ENCODE results near the gene HEATR9.

HEATR9 gene

GRCh38 chr17:35864853-35865252 lies 3.8 kb downstream of the HEATR9 start:
- no peaks in the 10 kb centered on the region for H3K27me3 ChIP-seq (ENCODE audit: low read length)
- H3K4me2 ChIP-seq (ENCODE audit: low read depth, low read length, poor library complexity, severe bottlenecking): no peak overlapping the region
- H3K9me3 ChIP-seq (ENCODE audit: insufficient read depth, low read length): no peaks in the 10 kb centered on the region
- H4K20me1 ChIP-seq (ENCODE audit: low read depth, low read length): no peaks in the 10 kb centered on the region
- no peaks in the 10 kb centered on the region for H3F3A ChIP-seq (ENCODE audit: insufficient read depth)
- no peaks in the 10 kb centered on the region for H3K36me3 ChIP-seq (ENCODE audit: low read length)
- TF ChIP-seq CTCF (IDR thresholded peaks at IDR 0.05; ENCODE audit: insufficient read depth, low read length, poor library complexity, severe bottlenecking) (no peak), EZH2phosphoT487 (conservative IDR thresholded peaks at IDR 0.05; ENCODE audit: low read length) (no peak)
- H3K9ac ChIP-seq (ENCODE audit: low read length): no peak overlapping the region
- H3K27ac ChIP-seq (ENCODE audit: low read depth, low read length): no peak overlapping the region
- H2AFZ ChIP-seq (ENCODE audit: low read depth, low read length, severe bottlenecking): no peak overlapping the region
- no peaks in the 10 kb centered on the region for H3K79me2 ChIP-seq (ENCODE audit: insufficient read depth, low read length)
- H3K4me3 ChIP-seq (ENCODE audit: insufficient read depth, low read length, poor library complexity, severe bottlenecking): no peak overlapping the region
- H3K9me2 ChIP-seq (replicated peaks; ENCODE audit: insufficient read depth, low read length): no peaks in the 10 kb centered on the region

- Histone ChIP-seq H3K9ac (ENCODE audit: low read length) (no peak overlapping the region), H3F3A (ENCODE audit: insufficient read depth) (no peaks in the 10 kb centered on the region), H3K27ac (ENCODE audit: low read depth, low read length) (no peak overlapping the region), H3K4me3 (ENCODE audit: insufficient read depth, low read length, poor library complexity, severe bottlenecking) (no peak overlapping the region), H3K9me3 (ENCODE audit: insufficient read depth, low read length) (no peaks in the 10 kb centered on the region), H3K4me2 (ENCODE audit: low read depth, low read length, poor library complexity, severe bottlenecking) (no peak overlapping the region), H3K79me2 (ENCODE audit: insufficient read depth, low read length) (no peaks in the 10 kb centered on the region), H3K27me3 (ENCODE audit: low read length) (no peaks in the 10 kb centered on the region), H3K9me2 (replicated peaks; ENCODE audit: insufficient read depth, low read length) (no peaks in the 10 kb centered on the region), H2AFZ (ENCODE audit: low read depth, low read length, severe bottlenecking) (no peak overlapping the region), H4K20me1 (ENCODE audit: low read depth, low read length) (no peaks in the 10 kb centered on the region), H3K36me3 (ENCODE audit: low read length) (no peaks in the 10 kb centered on the region)
- TF ChIP-seq EZH2phosphoT487 (conservative IDR thresholded peaks at IDR 0.05; ENCODE audit: low read length) (no peak), CTCF (IDR thresholded peaks at IDR 0.05; ENCODE audit: insufficient read depth, low read length, poor library complexity, severe bottlenecking) (no peak)
Measured at GRCh38 chr17:35856603-35857002, 12.1 kb downstream of the HEATR9 start.

- no peak overlapping the region for H3K4me3 ChIP-seq (ENCODE audit: insufficient read depth, low read length, poor library complexity, severe bottlenecking)
- no peaks in the 10 kb centered on the region for H3K36me3 ChIP-seq (ENCODE audit: low read length)
- TF ChIP-seq EZH2phosphoT487 (conservative IDR thresholded peaks at IDR 0.05; ENCODE audit: low read length) (no peak), CTCF (IDR thresholded peaks at IDR 0.05; ENCODE audit: insufficient read depth, low read length, poor library complexity, severe bottlenecking) (no peak)
- no peaks in the 10 kb centered on the region for H3F3A ChIP-seq (ENCODE audit: insufficient read depth)
- no peaks in the 10 kb centered on the region for H4K20me1 ChIP-seq (ENCODE audit: low read depth, low read length)
- no peaks in the 10 kb centered on the region for H3K27me3 ChIP-seq (ENCODE audit: low read length)
- H3K4me2 ChIP-seq (ENCODE audit: low read depth, low read length, poor library complexity, severe bottlenecking): no peak overlapping the region
- no peak overlapping the region for H2AFZ ChIP-seq (ENCODE audit: low read depth, low read length, severe bottlenecking)
- H3K9me3 ChIP-seq (ENCODE audit: insufficient read depth, low read length): no peaks in the 10 kb centered on the region
- H3K79me2 ChIP-seq (ENCODE audit: insufficient read depth, low read length): no peaks in the 10 kb centered on the region
- no peak overlapping the region for H3K27ac ChIP-seq (ENCODE audit: low read depth, low read length)
- no peaks in the 10 kb centered on the region for H3K9me2 ChIP-seq (replicated peaks; ENCODE audit: insufficient read depth, low read length)
- no peak overlapping the region for H3K9ac ChIP-seq (ENCODE audit: low read length)
Measured at GRCh38 chr17:35855965-35856364, 12.7 kb downstream of the HEATR9 start.
